Choroid plexus epithelial cell (primary cell): Measurements from ENCODE around the gene APCDD1L.

ENCODE experiments used
- DNase-seq: peaks from one replicate; pipeline ENCODE4 v3.0.0-alpha.2; 2010; ENCODE audit warnings: low read depth
- H3K4me3 ChIP-seq: 2 replicates; pipeline ENCODE4 v1.5.1; 2011; ENCODE audit warnings: low read depth, mild to moderate bottlenecking, control low read depth, low read length, moderate library complexity
- TF ChIP-seq, protein P1 (sequence below): conservative IDR thresholded peaks from 2 replicates; pipeline ENCODE4 v1.5.1; 2011; ENCODE audit warnings: low read depth, mild to moderate bottlenecking, control low read depth, inconsistent platforms, low read length, moderate library complexity

Gene APCDD1L

DNA sequence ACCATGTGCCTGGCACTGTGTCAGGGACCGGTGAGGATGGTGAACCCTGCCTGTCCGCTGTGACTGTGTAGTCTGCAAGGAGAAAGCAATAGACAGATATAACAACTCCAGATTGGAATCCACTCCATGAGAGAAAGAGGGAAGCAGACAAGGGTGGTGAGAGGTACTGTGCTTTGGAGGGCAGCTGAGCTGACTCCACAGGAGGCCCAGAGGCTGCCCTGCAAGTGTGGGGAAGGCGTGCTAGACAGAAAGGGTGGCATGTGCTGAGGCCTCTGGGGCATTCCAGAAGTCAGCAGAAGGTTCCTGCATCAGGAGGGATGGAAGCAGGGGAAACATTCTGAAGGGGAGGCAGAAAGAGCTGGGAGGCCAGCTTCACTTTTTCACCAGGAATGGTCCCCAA lies 39.3 kb upstream of the APCDD1L start:
- TF ChIP-seq, protein P1, sequence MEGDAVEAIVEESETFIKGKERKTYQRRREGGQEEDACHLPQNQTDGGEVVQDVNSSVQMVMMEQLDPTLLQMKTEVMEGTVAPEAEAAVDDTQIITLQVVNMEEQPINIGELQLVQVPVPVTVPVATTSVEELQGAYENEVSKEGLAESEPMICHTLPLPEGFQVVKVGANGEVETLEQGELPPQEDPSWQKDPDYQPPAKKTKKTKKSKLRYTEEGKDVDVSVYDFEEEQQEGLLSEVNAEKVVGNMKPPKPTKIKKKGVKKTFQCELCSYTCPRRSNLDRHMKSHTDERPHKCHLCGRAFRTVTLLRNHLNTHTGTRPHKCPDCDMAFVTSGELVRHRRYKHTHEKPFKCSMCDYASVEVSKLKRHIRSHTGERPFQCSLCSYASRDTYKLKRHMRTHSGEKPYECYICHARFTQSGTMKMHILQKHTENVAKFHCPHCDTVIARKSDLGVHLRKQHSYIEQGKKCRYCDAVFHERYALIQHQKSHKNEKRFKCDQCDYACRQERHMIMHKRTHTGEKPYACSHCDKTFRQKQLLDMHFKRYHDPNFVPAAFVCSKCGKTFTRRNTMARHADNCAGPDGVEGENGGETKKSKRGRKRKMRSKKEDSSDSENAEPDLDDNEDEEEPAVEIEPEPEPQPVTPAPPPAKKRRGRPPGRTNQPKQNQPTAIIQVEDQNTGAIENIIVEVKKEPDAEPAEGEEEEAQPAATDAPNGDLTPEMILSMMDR: no peak
- DNase-seq: no peak
- no peak overlapping the region for H3K4me3 ChIP-seq

DNA sequence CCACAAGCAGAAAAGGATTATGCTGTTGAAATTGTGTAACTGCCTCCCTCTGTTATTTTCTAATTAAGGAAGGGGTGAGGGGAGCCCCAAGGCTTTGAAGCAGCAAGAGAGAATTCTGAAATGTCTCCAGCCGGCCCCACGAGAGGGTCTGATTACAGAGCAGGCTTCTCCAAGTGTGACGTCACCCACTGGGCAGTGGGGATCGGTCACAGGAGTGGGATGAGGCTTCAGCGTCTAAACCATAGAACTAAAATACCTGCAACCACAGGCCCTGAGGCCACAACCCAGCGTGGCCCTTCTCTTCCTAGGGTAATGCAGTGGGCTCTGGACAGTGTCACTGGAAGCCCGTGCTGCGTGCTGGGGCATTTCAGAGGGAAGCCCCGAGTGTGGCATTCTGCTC lies 38.6 kb upstream of the APCDD1L start:
- DNase-seq: peak; percentile 62
- H3K4me3 ChIP-seq: no peak overlapping the region
- TF ChIP-seq, protein P1: no peak

DNA sequence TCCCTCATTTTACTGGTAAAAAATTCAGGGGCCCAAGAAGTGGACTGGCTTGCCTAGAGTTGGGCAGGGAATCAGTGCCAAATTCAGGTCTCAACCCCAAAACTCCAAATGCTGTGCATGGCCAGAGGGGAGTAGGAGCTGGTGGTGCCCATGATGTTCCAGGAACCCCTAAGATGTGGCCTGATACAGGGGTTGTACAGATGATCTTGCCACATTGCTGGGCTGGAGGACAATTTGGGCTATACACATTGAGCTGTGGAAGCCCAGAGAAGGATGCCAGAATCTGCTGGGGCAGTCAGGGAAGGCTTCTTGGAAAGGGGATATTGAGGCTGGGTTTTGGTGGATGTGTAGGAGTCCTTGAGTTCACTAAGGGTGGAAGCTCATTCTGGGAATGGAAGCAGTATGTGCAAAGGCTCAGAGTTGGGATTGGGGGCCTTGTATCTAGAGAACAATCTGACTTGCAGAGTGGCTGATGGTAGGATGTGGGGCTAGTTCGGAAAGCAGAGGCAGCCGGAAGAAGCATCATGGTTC lies 38.0 kb upstream of the APCDD1L start:
- no peak overlapping the region for H3K4me3 ChIP-seq
- TF ChIP-seq, protein P1: no peak
- no peak for DNase-seq

DNA sequence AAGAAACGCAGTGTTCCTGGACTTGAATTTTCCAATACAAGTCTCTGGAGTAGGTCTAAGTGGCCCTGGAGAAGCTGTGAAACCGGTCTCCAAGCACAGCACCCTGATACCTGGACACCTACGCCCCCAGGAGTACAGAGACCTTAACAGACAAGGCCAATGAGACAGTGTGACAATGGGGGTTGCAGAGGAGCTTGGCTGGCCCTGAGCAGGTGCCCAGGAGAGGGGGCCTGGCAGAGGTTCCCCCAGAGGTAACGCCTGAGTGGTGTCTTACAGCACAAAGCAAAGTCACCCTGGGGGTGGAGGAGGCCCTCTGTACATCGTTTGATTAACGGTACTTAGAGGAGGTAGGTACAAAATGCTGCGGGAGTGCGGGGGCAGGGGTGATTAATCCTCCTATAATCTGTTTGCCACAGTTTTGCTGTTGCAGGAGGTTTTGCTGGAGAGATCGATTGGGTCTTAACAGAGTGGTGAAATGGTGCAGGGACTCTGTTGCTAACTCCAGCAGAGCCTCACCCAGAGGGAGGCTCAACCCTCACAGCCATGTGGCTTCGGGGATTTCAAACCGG lies 37.3 kb upstream of the APCDD1L start:
- TF ChIP-seq, protein P1: no peak

DNA sequence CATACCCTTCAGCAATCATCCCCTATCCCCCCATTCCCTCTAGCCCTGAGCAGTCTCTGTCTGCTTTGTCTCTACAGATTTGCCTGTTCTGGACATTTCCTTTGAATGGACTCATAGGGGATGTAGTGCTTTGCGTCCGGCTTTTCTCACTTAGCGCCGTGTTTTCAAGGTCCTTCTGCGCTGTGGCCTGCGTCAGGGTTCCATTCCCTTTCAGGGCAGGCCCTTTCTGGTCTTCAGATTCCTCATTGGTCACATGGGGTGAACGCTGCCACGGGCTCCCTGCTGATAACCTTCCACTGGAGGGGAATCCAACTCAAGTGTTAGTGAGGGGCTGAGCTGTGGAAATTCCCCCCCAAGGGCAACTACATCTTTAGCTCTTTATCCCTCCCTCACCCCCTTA lies 36.4 kb upstream of the APCDD1L start:
- TF ChIP-seq, protein P1: no peak
- no peak for DNase-seq
- no peak overlapping the region for H3K4me3 ChIP-seq

More for the DNA sequence above, 37.3 kb upstream of the APCDD1L start:
- no peak overlapping the region for H3K4me3 ChIP-seq
- no peak for DNase-seq

DNA sequence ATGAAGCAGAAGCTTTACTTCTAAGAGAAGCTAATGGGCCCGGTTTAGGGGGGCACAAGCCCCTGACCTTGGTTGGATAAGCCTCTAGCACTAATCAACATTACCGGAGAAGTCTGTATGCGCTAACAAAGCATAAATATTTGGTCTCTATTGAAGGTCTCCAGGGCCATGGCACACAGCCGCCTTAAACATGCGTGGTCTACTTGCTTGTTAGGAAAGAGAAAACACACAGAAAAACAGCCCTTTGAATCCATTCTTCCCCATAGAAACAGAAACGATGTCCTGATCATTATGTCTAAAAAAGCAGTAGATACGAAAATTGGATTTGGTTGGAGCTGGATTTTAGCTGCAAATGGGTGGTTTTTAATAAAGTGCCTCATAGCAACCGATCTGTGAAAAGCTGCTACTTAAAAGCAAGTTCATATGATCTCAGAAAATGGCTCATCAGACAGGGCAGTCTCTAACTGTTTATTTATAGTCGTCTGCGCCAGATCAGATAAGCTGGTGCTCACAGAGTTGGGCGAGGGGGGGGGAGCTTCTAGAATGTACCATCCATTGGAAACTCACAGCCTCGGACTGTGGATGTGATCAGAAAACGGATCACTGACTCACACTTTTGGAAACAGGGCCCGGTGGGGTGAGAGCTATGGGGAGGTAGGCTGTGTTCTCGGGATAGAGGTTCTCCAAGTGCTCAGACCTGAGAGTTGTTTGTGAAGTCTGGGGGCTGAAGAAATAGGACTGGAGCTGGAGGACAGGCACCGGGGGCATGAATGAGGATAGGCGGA lies 35.3 kb upstream of the APCDD1L start:
- peak; percentile 96 for DNase-seq

More for the DNA sequence above, 35.3 kb upstream of the APCDD1L start:
- H3K4me3 ChIP-seq: no peak overlapping the region
- TF ChIP-seq, protein P1: no peak
